Astrocyte of the spinal cord (primary cell): Measurements from ENCODE around the gene IGSF8.
"Not testable (repeated sequence)": the region's sequence is repeated elsewhere in the genome, so short reads cannot be mapped to it uniquely, and the experiment has no call there.

ENCODE experiments used
- DNase-seq: peaks from one replicate; pipeline ENCODE4 v3.0.0; 2011; ENCODE audit warnings: low read depth, low spot score
- H3K4me3 ChIP-seq: 2 replicates; pipeline ENCODE4 v1.5.1; 2011; ENCODE audit warnings: low read depth, mild to moderate bottlenecking, low read length, moderate library complexity
- in situ Hi-C: cut with HindIII; loops from 2 replicates; pipeline ENCODE4 v1.10.0; 2017; ENCODE audit warnings: low sequenced_read_pairs
- TF ChIP-seq, protein P1 (sequence below): IDR thresholded peaks from 2 replicates; pipeline ENCODE4 v1.5.1; 2012; ENCODE audit warnings: low read depth, mild to moderate bottlenecking, low read length, inconsistent platforms

IGSF8 gene

DNA sequence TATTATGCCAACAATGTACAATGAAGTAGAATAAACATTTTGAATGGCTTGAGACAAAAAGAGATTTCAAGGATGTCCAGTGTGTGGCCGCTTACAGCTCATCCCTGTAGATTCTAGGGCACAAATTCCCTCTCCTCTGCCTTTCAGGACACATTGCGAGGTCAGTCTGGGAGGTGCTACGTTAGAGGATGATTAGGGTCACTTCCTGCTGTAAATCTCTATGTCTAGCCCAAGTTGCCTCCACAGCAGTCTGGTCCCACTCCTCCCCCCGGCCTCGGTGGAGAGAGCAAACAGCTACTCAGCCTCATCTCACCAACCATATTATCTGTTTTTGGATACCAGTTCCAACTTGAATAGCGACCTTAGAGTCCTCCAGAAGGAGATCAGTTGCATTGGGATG is 45.5 kb downstream of the IGSF8 start:
- TF ChIP-seq, protein P1, sequence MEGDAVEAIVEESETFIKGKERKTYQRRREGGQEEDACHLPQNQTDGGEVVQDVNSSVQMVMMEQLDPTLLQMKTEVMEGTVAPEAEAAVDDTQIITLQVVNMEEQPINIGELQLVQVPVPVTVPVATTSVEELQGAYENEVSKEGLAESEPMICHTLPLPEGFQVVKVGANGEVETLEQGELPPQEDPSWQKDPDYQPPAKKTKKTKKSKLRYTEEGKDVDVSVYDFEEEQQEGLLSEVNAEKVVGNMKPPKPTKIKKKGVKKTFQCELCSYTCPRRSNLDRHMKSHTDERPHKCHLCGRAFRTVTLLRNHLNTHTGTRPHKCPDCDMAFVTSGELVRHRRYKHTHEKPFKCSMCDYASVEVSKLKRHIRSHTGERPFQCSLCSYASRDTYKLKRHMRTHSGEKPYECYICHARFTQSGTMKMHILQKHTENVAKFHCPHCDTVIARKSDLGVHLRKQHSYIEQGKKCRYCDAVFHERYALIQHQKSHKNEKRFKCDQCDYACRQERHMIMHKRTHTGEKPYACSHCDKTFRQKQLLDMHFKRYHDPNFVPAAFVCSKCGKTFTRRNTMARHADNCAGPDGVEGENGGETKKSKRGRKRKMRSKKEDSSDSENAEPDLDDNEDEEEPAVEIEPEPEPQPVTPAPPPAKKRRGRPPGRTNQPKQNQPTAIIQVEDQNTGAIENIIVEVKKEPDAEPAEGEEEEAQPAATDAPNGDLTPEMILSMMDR = no peak
- in situ Hi-C loops = no loop called here
- H3K4me3 ChIP-seq = no peak overlapping the region
- DNase-seq = no peak

DNA sequence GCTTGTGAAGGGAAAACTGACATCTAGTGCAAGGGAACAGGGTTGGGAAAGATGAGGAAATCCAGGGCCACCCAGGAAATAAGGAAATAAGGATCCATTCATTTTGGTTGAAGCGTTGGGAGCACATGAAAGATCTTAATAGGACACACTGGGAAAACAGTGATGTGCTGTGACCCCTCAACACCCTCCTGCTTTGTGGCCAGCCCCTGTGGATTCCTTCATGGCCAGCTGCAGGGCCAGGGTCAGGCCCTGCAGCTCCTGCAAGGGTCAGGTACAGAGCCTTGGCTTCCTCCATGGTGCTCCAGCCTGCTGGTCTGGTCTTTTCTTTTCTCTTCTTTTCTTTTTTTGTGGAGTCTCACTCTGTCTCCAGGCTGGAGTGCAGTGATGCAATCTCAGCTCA is 47.8 kb downstream of the IGSF8 start:
- in situ Hi-C loops = no loop called here
- DNase-seq = no peak
- H3K4me3 ChIP-seq = no peak overlapping the region
- TF ChIP-seq, protein P1 = no peak

DNA sequence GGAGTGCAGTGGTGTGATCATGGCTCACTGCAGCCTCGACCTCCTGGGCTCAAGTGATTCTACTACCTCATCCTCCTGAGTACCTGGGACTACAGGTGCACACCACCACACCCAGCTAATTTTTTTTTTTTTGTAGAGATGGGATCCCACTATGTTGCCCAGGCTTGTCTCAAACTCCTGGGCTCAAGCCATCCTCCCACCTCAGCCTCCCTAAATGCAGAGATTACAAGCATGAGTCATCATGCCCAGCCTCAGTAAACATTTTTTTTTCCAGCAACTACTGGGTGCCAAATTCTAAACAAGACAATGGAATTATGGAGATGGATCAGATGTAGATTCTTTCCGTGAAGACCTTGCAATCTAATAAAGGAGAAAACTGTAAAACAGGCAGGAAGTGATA is 48.2 kb downstream of the IGSF8 start:
- in situ Hi-C loops, H3K4me3 ChIP-seq, DNase-seq: not testable (repeated sequence)

DNA sequence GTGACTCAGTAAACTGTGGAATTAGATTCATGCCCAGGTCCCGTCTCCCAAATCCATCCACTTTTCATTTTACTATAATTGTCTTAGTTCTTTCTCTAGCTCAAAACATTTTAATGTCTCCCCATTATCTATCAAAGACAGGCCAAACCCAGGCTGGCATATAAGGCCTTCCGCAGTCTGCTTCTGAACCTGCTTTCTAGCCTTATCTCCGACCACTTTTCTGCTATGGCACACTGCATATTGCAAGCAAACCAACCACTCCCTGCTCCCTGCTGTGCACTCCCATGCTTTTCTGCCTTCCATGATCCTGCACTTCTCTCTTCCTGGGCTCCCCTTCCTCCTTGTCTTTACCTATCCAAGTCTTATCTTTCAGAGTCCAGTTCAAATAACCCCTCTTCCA is 49.3 kb downstream of the IGSF8 start:
- in situ Hi-C loops = no loop called here
- no peak overlapping the region for H3K4me3 ChIP-seq
- TF ChIP-seq, protein P1 = no peak
- no peak for DNase-seq

DNA sequence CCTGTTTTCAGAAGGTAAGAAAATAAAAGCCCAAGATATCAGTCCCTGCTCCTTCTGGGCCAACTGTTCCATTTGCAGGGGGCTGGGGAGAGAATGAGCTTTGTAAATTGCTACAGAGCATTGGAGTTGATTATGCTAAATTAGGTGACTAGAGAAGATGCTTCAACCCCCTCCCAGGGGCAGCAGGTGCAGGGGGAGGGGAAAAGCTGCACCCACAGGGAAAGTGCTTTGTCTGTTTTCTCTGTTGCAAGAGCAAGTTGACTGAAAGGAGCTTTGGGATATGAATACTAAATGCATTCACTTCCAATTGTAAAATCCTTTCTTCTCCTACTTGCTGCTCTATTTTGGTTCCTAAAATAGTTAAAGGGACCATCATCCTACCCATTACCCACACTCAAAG is 50.1 kb downstream of the IGSF8 start:
- in situ Hi-C loops = no loop called here
- DNase-seq = no peak

DNA sequence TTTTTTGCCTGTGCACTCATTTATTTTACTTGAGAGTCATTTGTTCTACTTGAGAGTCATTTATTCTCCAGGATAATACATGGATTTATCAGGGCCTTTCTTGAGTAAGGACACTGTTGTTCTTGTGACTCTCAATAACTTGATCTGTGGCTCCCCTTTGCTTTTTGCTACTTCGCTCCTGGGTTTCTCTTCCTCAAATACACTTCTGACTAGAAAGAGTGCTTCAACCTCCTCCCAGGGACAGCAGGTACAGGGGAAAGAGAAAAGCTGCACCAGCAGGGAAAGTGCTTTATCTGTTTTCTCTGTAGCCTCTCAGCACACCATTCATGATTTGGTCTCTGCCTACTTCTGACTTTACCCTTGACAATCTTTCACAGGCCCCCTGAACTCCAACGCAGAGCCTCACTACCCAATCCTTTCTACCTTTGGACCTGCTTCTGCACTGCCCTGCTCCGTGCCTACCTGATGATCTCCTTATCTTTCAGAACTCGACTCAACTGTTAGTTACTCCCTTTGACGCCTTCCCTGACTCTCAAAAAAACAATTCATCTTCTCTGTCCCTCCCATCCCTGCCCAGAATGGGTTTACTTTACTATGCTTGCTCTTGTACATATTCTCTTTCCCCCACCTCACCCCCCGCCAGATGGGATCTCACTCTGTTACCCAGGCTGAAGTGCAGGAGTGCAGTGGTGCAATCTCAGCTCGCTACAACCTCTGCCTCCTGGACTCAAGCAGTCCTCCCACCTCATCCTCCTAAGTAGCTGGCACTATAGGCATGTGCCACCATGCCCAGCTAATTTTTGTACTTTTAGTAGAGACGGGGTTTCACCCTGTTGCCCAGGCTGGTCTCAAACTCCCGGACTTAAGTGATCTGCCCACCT is 51.1 kb downstream of the IGSF8 start:
- TF ChIP-seq, protein P1 = no peak
- in situ Hi-C loops = no loop called here
- no peak overlapping the region for H3K4me3 ChIP-seq
- DNase-seq = no peak

More for the DNA sequence above, 50.1 kb downstream of the IGSF8 start:
- TF ChIP-seq, protein P1 = no peak
- no peak overlapping the region for H3K4me3 ChIP-seq

DNA sequence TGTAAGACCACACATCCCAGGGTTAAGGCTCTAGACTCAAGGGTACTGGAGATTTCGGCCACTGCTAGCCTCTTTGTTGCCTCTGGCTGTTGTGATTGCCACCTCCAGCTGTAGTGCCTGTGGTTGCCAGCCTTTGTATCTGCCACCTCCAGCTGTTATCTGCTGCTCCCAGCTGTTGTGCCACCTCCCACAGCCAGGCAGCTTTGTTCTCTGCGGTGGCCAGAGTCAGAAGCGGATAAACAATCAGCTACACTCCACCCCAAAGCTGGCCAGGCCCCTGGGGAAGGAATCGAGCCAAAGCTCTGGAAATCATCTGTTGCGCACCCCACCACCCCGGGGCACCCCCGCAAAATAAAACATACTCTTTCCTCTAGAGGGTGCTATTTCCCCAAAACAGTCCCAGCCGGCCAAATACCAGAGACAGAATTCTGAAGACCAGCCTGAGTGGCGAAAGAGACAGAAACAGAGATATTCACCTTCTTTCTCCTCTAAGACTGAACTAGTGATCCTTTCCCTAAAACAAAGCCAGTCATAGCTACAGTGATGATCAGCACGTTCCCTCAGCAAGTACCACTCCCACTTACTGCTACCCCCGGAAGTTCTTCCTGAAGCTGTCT is 51.8 kb downstream of the IGSF8 start:
- no peak overlapping the region for H3K4me3 ChIP-seq
- in situ Hi-C loops = no loop called here
- DNase-seq = peak; percentile 33
- TF ChIP-seq, protein P1 = peak; percentile 66
